PC-3 (cell line): ENCODE data around the gene CIB1.

Source experiments
- CTCF ChIP-seq: fragments of 300-600 bp; sonication (generic); conservative IDR thresholded peaks from 2 replicates; pipeline ENCODE4 v1.5.1; 2017; ENCODE audit warnings: antibody characterized with exemption, low read depth, mild to moderate bottlenecking, low read length
- EZH2 ChIP-seq: fragments of 300-600 bp; sonication (generic); IDR thresholded peaks from one replicate; pipeline ENCODE4 v1.6.1; 2017; ENCODE audit warnings: antibody characterized with exemption, mild to moderate bottlenecking, low read length; ENCODE audit not compliant: unreplicated experiment

DNA sequence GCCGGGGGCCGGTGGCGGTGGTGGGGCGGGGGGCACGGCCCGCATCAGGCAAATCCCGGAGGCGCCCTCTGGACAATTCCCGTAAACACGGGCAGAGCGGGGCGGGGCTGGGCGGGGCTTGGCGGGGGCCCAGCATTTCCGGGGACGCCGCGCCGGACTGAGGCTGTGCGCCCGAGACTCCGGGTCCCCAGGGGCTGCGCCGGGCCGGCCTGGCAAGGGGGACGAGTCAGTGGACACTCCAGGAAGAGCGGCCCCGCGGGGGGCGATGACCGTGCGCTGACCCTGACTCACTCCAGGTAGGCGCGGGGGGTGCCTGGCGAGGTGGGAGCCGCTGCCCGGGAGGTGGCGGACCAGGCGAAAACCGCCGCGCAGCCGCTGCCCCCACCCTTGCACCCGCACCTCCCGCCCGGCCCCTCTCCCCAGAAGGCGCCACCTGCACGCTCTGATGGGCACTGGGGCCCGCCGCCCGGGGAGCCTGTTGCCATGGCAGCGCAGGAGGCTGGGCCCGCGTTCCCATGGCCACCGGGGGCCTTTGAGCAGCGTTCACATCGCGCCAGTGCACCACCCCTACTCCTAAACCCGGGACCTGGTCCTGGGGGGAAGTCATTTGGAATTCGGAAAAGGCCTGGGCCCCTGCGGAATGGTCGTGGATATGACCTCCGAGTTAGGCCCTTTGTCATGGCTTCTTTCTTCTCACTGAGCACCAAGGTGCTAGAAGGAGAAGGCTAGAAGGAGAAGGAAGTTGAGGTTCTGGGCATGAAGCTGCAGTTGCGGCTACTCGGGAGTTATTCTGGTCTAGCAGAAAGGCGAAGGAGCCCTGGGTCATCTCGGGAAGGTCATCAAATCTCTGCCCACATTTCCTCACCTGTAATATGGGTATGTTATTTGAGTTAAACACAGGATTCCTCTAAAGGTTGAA lies 48.7 kb downstream of the CIB1 start:
- TF ChIP-seq CTCF (no peak), EZH2 (no peak)
